ENCODE data around the gene FXR2. TPM values are rescaled to one million over a fixed set of nuclear protein-coding genes. Genes with fewer than 3 reads are reported as not detected.

Gene FXR2
- 59.9 to 63.2 TPM (median 61.1 TPM) in 5 replicates for total RNA-seq (2022; extraction: Qiagen RNA extraction; ENCODE audit: low read depth)

DNA sequence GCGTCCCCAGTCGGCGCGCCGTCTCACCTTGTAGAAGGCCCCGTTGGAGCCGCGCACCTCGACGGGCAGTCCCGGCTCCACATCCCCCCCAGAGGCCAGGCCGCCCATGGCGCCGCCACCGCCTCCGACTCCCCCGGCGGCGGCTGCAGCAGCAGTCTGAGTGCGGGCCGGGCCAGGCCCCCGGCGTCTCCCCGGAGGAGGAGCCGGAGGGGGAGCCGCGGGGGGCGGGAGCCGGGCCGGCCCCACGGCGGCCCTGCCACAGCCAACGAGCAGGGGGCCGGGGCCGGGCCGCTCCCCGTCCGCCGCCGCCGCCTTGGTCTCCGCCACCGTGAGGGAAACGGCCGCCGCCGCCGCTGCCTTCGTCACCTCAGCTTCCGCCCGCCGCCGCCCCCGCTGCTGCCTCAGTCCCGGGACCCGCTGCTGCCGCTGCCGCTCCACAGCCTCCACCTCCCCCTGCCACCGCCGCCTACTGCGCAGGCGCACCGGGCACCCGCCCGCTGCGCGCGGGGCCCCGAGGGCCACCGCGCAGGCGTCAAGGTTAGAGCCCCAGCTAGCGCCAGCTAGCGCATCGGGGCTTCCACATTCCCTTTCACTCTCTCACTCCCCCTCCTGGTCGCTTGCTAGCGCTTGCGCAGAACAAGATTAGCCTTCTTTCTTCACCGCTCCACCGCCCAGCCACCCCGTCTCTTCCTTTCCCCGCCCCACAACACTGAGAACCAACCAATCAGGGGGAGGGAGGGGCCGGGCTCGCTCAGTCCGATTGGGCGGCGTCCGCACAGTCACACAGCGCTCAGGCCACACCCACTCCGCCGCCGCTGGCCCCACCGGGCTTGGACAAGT lies at the start of gene FXR2:
Gene FXR2, minus strand, starts transcription at position 473 of the 840 bp plus-strand sequence. Its CDS starts 365 bp downstream, at position 108.

DNA sequence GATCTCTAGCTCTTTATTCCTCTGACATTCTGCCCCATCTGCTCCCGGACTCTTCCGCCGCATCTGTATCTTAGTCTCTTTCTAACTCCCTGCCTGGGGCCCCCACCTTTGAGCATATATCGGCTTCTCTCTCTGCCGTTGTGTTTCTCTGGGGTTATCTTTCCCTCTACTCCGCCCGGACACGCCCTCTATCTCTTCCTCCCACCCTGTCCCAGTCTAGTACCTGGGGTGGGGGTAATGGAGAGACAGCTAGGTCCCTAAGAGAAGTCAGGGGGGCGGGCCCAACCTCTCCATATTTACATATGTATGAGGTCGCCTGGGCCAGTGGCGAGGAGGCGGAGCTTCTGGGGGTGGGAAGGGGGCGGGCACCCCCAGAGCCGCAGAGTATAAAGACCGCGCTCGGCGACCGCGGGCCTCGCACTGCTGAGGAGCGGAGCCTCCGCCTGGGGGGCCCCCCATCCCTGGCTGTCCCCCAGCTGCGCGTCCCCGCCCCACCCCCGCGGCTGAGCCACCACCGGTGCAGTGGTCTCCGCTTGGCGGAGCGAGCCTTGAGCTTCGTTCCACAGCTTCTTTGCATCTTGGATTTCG lies 35.9 kb upstream of the FXR2 start, which contains the start of gene ATP1B2:
Gene ATP1B2, plus strand, starts transcription at position 418 of the 588 bp plus-strand sequence. CDS start 593 bp downstream, outside the sequence.

GRCh38 chr17:7629939-7630571 lies 15.4 kb upstream of the FXR2 start, which contains the start of gene SHBG:
TSS of gene SHBG (plus strand) at chr17:7630135. CDS start at chr17:7630173, 38 bp downstream.

GRCh38 chr17:7627250-7628121 lies 12.8 kb upstream of the FXR2 start, which contains the start of gene SAT2:
TSS of gene SAT2 (minus strand) at chr17:7627821. CDS start at chr17:7627635, 186 bp downstream.

GRCh38 chr17:7589891-7590691 lies 24.6 kb downstream of the FXR2 start, which contains the start of gene SOX15:
TSS of gene SOX15 (minus strand) at chr17:7590094. CDS start at chr17:7589676, 418 bp downstream.

DNA sequence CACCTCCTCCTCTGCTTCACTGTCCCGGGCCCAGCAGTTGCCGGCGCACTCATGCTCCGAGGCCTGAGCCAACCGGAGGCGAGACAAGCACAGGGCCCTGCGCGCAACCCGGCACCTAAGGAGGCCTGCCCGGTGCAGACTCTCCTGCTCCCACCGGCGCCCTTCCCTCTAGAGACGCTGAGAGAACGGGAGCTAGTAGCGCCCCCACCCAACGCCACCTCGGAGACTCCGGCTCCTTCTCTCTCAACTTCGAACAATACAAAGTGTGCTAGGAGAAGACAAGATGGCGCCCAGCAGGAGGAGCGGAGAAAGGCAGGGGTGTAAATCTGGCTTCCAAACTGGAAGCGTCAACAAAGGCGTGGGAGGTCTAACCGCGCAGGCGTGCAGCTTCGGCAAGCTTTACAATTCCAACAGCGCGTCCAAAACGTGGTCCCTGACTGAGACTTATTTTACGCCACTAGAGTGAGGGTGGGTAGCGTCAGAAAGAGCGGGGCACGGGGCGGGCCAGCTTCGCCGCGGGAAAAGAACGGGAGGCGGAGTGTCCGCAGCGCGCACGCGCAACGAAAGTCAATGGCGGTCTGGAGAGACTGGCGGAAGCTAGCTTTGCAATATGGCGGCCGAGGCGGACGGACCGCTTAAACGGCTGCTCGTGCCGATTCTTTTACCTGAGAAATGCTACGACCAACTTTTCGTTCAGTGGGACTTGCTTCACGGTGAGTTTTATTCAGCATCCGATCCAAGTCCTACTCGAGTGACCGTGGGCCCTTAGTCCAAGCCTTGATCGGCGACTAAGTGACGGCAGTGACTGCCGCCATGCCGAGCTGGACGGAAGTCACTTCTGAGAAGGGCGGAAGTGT lies 31.2 kb downstream of the FXR2 start, which contains the start of gene MPDU1:
Gene MPDU1, plus strand, starts transcription at position 600 of the 857 bp plus-strand sequence. Its CDS starts 11 bp downstream, at position 611.

GRCh38 chr17:7579001-7579833 lies 35.5 kb downstream of the FXR2 start, which contains the start of gene CD68:
TSS of gene CD68 (plus strand) at chr17:7579638. CDS start at chr17:7579678, 40 bp downstream.

GRCh38 chr17:7561589-7562207 lies 53.0 kb downstream of the FXR2 start, which contains the start of gene SENP3:
TSS of gene SENP3 (plus strand) at chr17:7561919. CDS start at chr17:7563077, 1,158 bp downstream.

GRCh38 chr17:7558544-7559319 lies 56.0 kb downstream of the FXR2 start, which contains the start of gene TNFSF13:
TSS of gene TNFSF13 (plus strand) at chr17:7558750. CDS start at chr17:7559040, 290 bp downstream.

DNA sequence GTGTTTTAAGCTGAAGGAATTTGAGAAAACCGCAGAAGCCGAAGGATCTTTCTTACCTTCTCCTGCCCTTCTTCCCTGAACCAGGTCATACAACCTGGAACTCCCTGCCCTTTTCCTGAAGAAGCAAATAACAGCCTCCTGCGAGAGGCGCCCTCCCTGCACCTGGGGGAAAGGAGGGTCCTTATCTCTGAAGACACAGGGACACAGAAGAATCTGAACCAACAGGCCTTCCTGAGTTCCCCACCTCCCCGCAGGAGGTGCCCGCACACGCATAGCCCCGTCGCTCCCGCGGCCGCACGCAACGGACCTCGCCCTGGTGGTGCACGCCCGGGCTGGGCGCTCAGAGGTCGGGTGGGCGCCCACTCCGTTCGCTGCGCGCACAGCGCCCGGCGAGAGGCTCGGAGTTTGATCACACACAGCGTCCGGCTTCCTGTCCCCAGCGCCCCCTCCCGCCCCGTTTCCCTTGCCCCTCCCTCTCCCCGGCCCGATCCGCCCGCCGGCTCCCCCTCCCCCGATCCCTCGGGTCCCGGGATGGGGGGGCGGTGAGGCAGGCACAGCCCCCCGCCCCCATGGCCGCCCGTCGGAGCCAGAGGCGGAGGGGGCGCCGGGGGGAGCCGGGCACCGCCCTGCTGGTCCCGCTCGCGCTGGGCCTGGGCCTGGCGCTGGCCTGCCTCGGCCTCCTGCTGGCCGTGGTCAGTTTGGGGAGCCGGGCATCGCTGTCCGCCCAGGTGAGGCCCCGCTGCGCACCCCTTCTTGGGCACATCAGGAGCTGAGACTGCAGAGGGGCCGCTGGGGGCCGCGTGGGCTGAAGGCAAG lies 65.9 kb downstream of the FXR2 start, which contains the start of gene TNFSF12:
Gene TNFSF12, plus strand, starts transcription at position 474 of the 816 bp plus-strand sequence. Its CDS starts 96 bp downstream, at position 570.

Other genes with a start within 250 kb of the FXR2 start
- gene TNK1, start 233.8 kb downstream of the FXR2 start, total RNA-seq (2022; extraction: Qiagen RNA extraction; ENCODE audit: low read depth), result 1.3 to 1.8 TPM (median 1.6 TPM) in 5 replicates
- 34.1 to 39.8 TPM (median 34.4 TPM) in 5 replicates for gene PLSCR3, start 220.4 kb downstream of the FXR2 start, total RNA-seq (2022; extraction: Qiagen RNA extraction; ENCODE audit: low read depth)
- gene TMEM256, start 210.8 kb downstream of the FXR2 start, total RNA-seq (2022; extraction: Qiagen RNA extraction; ENCODE audit: low read depth), result 181 to 226 TPM (median 200 TPM) in 5 replicates
- gene NLGN2, start 207.1 kb downstream of the FXR2 start, total RNA-seq (2022; extraction: Qiagen RNA extraction; ENCODE audit: low read depth), result 15.4 to 21.5 TPM (median 18.0 TPM) in 5 replicates
- gene SPEM1, start 194.6 kb downstream of the FXR2 start, total RNA-seq (2022; extraction: Qiagen RNA extraction; ENCODE audit: low read depth), result 0.08 TPM in 1 of 5 replicates, not detected in the others
- gene SPEM2, start 189.3 kb downstream of the FXR2 start, total RNA-seq (2022; extraction: Qiagen RNA extraction; ENCODE audit: low read depth), result 0.07 TPM in 1 of 5 replicates, not detected in the others
- gene SPEM3, start 186.0 kb downstream of the FXR2 start, total RNA-seq (2022; extraction: Qiagen RNA extraction; ENCODE audit: low read depth), result 0.03 TPM in 2 of 5 replicates, not detected in the others
- 10.3 to 13.9 TPM (median 12.1 TPM) in 5 replicates for gene TMEM102, start 179.5 kb downstream of the FXR2 start, total RNA-seq (2022; extraction: Qiagen RNA extraction; ENCODE audit: low read depth)
- gene FGF11, start 175.4 kb downstream of the FXR2 start, total RNA-seq (2022; extraction: Qiagen RNA extraction; ENCODE audit: low read depth), result 0.86 to 1.3 TPM (median 1.1 TPM) in 5 replicates
- gene CHRNB1, start 169.8 kb downstream of the FXR2 start, total RNA-seq (2022; extraction: Qiagen RNA extraction; ENCODE audit: low read depth), result 5.4 to 7.8 TPM (median 7.1 TPM) in 5 replicates
- gene ZBTB4, start 135.3 kb downstream of the FXR2 start, total RNA-seq (2022; extraction: Qiagen RNA extraction; ENCODE audit: low read depth), result 21.4 to 26.2 TPM (median 24.4 TPM) in 5 replicates
- not detected in 5 replicates for gene SLC35G6, start 133.5 kb downstream of the FXR2 start, total RNA-seq (2022; extraction: Qiagen RNA extraction; ENCODE audit: low read depth)
- 69.1 to 95.1 TPM (median 80.5 TPM) in 5 replicates for gene POLR2A, start 130.5 kb downstream of the FXR2 start, total RNA-seq (2022; extraction: Qiagen RNA extraction; ENCODE audit: low read depth)
- 8.4 to 13.8 TPM (median 11.7 TPM) in 5 replicates for gene TNFSF12, start 65.8 kb downstream of the FXR2 start, total RNA-seq (2022; extraction: Qiagen RNA extraction; ENCODE audit: low read depth)
- gene TNFSF13, start 56.1 kb downstream of the FXR2 start, total RNA-seq (2022; extraction: Qiagen RNA extraction; ENCODE audit: low read depth), result 0.53 to 0.94 TPM (median 0.70 TPM) in 5 replicates
- gene SENP3, start 53.0 kb downstream of the FXR2 start, total RNA-seq (2022; extraction: Qiagen RNA extraction; ENCODE audit: low read depth), result 90.8 to 107 TPM (median 105 TPM) in 5 replicates
- 31.9 to 41.8 TPM (median 37.0 TPM) in 5 replicates for gene CD68, start 35.3 kb downstream of the FXR2 start, total RNA-seq (2022; extraction: Qiagen RNA extraction; ENCODE audit: low read depth)
- gene MPDU1, start 31.0 kb downstream of the FXR2 start, total RNA-seq (2022; extraction: Qiagen RNA extraction; ENCODE audit: low read depth), result 117 to 176 TPM (median 130 TPM) in 5 replicates
- 0.36 to 0.44 TPM (median 0.37 TPM) in 5 replicates for gene SOX15, start 24.8 kb downstream of the FXR2 start, total RNA-seq (2022; extraction: Qiagen RNA extraction; ENCODE audit: low read depth)
- gene SAT2, start 12.9 kb upstream of the FXR2 start, total RNA-seq (2022; extraction: Qiagen RNA extraction; ENCODE audit: low read depth), result 75.9 to 92.6 TPM (median 88.1 TPM) in 5 replicates
- 0.38 to 0.70 TPM (median 0.50 TPM) in 5 replicates for gene SHBG, start 15.2 kb upstream of the FXR2 start, total RNA-seq (2022; extraction: Qiagen RNA extraction; ENCODE audit: low read depth)
- gene ATP1B2, start 36.0 kb upstream of the FXR2 start, total RNA-seq (2022; extraction: Qiagen RNA extraction; ENCODE audit: low read depth), result 0.13 to 0.27 TPM (median 0.24 TPM) in 5 replicates
- gene TP53, start 72.6 kb upstream of the FXR2 start, total RNA-seq (2022; extraction: Qiagen RNA extraction; ENCODE audit: low read depth), result 50.2 to 60.1 TPM (median 56.6 TPM) in 5 replicates
- 33.2 to 47.3 TPM (median 45.3 TPM) in 5 replicates for gene WRAP53, start 73.6 kb upstream of the FXR2 start, total RNA-seq (2022; extraction: Qiagen RNA extraction; ENCODE audit: low read depth)
- 1.2 to 1.9 TPM (median 1.6 TPM) in 5 replicates for gene EFNB3, start 90.3 kb upstream of the FXR2 start, total RNA-seq (2022; extraction: Qiagen RNA extraction; ENCODE audit: low read depth)
- 0.01 to 0.09 TPM (median 0.02 TPM) in 5 replicates for gene DNAH2, start 102.8 kb upstream of the FXR2 start, total RNA-seq (2022; extraction: Qiagen RNA extraction; ENCODE audit: low read depth)
- 17.7 to 24.0 TPM (median 19.0 TPM) in 5 replicates for gene KDM6B, start 219.3 kb upstream of the FXR2 start, total RNA-seq (2022; extraction: Qiagen RNA extraction; ENCODE audit: low read depth)
- gene TMEM88, start 240.2 kb upstream of the FXR2 start, total RNA-seq (2022; extraction: Qiagen RNA extraction; ENCODE audit: low read depth), result 0.57 to 1.7 TPM (median 0.96 TPM) in 5 replicates
- 191 to 232 TPM (median 215 TPM) in 5 replicates for gene NAA38, start 242.7 kb upstream of the FXR2 start, total RNA-seq (2022; extraction: Qiagen RNA extraction; ENCODE audit: low read depth)
- gene CYB5D1, start 243.1 kb upstream of the FXR2 start, total RNA-seq (2022; extraction: Qiagen RNA extraction; ENCODE audit: low read depth), result 21.2 to 25.1 TPM (median 23.1 TPM) in 5 replicates

All from A549 treated with DMSO at 1 μM for 4 hours (cell line).